Activated T-cell treated with anti-CD3 and anti-CD28 coated beads, Interleukin-2, amount 50 U/mL, for 48 hours (primary cell): ENCODE data around the gene PHIP.
"Not testable (repeated sequence)": the region's sequence is repeated elsewhere in the genome, so short reads cannot be mapped to it uniquely, and the experiment has no call there.

Source experiments
- DNase-seq, 2 experiments: peaks; one replicate each; pipeline ENCODE4 v3.0.0-alpha.2; 2020

PHIP gene

GRCh38 chr6:78916411-78916810 is 161.6 kb downstream of the PHIP start:
- DNase-seq: no peak

GRCh38 chr6:78911218-78911940 is 166.7 kb downstream of the PHIP start:
- DNase-seq: no peak

- DNase-seq: peak; percentile 42 to 54
Measured at GRCh38 chr6:78910591-78911171, 167.4 kb downstream of the PHIP start.

GRCh38 chr6:78910010-78910409 is 168.0 kb downstream of the PHIP start:
- DNase-seq: no peak

GRCh38 chr6:78909391-78909790 is 168.7 kb downstream of the PHIP start:
- no peak for DNase-seq

GRCh38 chr6:78908621-78909020 is 169.4 kb downstream of the PHIP start:
- DNase-seq: no peak

- no peak for DNase-seq
Measured at GRCh38 chr6:78896227-78896626, 181.8 kb downstream of the PHIP start.

GRCh38 chr6:78889901-78890300 is 188.2 kb downstream of the PHIP start:
- DNase-seq: not testable (repeated sequence)
